NCI-H748 treated with DMSO at 0.1 percent for 48 hours (cell line): ENCODE measurements around the gene FBRSL1.

Experiments used
- DNase-seq: peaks from one replicate; lab custom pipeline; 2025; lab: John Stamatoyannopoulos, UW

FBRSL1 gene

GRCh38 chr12:132511516-132512196 lies 21.7 kb downstream of the FBRSL1 start:
- no peak for DNase-seq

GRCh38 chr12:132512197-132513069 lies 22.5 kb downstream of the FBRSL1 start:
- DNase-seq, result no peak

DNA sequence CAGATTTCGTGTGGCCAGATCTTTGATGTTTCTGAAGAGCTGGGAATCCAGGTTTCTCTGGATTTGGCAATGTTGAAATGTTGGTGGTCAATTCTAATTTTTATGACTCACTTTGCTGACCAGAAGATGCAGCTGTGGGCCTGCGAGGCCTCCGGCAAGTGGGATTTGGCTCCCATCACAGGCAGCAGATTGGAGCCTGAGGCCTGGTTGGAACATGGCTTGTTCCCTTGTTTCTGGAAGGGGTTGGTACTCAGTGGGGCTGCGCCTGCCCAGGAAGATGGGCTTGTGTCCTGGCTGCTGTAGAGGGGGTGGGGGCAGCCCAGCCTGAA lies 23.1 kb downstream of the FBRSL1 start:
- no peak for DNase-seq

GRCh38 chr12:132513458-132514135 lies 23.6 kb downstream of the FBRSL1 start:
- DNase-seq, result no peak

DNA sequence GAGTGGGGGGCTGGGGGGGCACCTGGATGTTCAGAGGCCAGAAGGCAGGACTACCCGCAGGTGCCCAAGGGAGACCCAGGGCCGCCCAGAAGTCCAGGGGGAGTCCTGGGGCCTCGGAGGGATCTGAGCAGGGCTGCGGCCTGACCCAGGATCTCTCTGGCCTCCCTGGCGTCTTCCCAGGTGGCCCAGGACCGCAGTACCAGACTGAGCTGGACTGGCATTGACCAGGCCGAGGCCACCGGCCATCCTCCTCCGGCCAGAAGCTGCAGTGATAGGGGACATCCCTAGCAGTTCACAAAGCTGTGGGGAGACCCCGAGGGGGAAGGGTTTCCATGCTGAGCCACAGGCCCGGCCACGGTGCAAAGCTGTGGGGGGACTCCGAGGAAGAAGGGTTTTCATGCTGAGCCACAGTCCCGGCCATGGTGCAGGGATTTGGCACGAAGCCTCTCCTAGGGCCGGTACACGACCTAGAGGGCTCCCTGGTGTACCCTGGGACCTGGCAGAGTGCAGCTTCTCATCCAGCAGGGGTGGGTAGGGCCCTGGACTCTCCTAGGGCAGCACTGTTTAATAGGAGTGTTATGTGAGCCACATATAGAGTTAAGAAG lies 24.4 kb downstream of the FBRSL1 start:
- no peak for DNase-seq

GRCh38 chr12:132514838-132515237 lies 24.9 kb downstream of the FBRSL1 start:
- no peak for DNase-seq

GRCh38 chr12:132516095-132517012 lies 26.4 kb downstream of the FBRSL1 start:
- no peak for DNase-seq

GRCh38 chr12:132517013-132517739 lies 27.2 kb downstream of the FBRSL1 start:
- no peak for DNase-seq

DNA sequence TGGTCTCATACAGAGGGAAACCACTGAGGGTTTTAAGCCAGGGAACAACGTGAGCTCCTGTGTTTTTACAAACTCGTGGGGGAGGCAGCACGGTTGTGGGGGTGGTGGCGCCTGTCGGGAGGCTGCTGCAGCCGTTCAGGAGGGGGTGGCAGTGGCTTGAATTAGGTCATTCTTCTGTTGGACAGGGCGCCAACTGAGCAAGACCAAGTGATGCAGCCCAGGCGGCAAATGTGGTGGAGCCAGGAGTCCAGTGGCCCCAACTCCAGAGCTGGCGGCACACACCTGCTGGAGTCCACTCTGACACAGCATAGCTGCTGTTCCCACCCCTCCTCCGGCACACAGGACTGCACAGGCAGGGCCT lies 27.8 kb downstream of the FBRSL1 start:
- DNase-seq, result no peak

DNA sequence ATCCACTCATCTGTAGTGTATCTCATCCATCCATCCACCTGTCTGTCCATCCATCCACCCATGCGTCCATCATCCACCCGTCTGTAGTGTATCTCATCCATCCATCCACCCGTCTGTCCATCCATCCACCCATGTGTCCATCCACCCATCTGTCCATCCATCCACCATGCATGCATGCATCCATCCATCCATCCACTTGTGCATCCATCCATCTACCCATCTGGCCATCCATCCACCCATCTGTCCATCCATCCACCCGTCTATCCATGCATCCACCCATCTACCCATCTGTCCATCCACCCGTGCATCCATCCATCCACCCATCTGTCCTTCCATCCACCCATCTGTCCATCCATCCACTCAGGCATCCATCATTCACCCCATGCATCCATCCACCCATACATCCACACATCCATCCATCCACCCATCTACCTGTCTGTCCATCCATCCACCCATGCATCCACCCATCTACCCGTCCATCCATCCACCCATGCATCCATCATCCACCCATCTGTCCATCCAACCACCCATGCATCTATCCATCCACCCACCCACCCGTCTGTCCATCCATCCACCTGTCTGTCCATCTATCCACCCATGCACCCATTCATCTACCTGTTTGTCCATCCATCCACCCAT lies 28.5 kb downstream of the FBRSL1 start:
- no peak for DNase-seq

- DNase-seq, result no peak
These were observed 30.7 kb downstream of the FBRSL1 start for GRCh38 chr12:132520421-132521199.

DNA sequence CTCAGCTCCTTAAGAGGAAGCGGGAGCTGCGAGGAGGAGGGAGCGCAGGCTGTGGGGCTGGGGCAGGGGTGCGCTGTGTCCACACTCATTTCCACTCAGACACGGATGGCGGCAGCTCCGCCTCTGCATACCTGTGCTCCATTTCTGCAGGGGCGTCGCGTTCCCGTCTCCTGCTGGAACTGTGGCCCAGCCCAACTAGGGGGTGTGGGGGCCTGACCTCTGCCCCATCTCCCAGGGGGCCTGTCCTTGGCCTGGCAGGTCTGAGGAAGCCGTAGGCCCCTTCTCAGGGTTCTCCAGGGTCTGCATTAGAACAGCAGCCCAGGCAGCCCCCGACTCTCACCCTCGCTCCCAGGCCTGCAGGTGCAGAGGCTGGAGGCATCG lies 31.2 kb downstream of the FBRSL1 start:
- no peak for DNase-seq

- no peak for DNase-seq
These were observed 31.9 kb downstream of the FBRSL1 start for GRCh38 chr12:132521712-132522292.

DNA sequence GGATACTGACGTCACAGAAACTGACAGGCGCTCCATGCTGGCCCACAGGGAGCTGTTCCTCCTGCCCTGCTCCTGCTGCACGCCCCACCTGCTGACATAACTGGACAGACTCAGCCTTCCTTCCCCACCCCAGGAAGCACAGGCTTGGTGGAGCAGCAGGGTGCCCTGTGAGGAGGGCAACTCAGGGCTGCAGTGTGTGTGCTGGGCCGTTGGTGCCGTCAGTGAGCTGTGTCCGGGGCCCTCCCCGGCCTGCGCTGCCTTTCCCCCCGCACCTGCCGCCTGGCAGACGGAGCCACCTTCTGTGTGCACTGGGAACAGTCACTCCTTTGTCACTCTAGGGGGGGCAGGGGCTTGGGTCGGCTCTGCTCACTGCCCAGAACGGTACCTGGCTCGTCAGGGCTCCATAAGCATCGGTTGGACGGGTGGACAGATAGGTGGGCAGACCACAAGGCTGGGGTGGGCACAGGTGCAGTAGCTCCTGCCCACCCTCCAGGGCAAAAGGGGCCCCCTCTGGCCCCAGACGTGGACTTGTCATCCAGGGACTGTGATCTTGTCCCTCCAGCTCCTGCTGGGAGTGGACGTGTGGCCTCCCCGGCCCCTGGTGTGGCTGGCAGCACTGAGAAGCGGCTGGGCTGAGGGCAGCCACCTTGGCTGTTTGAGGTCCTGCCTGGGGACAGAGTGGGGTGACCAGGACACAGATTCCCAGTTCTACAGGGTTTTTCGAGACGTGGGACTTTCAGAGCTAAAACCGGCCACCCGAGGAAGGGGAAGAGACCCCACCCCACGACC lies 32.8 kb downstream of the FBRSL1 start:
- DNase-seq, result no peak

- DNase-seq, result no peak
These were observed 33.8 kb downstream of the FBRSL1 start for GRCh38 chr12:132523576-132524331.

DNA sequence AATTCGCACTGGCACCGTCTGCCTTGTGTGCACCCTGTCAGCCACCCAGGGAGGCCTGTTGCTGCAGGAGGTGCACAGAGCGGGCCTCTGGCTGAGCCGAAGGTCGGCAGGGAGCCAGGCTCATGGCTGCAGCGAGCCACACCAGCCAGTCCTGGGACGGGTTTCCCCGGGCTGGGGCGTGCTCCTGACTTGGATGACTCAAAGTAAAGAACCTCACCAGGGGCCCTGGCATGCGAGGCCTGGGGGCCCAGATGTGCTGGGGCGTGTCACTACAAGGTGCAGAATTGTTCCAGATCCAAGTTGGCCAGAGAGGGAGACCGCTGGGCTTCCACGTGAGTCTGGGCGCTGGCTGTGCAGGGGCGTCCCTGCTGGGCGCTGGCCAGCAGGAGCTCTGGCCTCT lies 34.5 kb downstream of the FBRSL1 start:
- no peak for DNase-seq

DNA sequence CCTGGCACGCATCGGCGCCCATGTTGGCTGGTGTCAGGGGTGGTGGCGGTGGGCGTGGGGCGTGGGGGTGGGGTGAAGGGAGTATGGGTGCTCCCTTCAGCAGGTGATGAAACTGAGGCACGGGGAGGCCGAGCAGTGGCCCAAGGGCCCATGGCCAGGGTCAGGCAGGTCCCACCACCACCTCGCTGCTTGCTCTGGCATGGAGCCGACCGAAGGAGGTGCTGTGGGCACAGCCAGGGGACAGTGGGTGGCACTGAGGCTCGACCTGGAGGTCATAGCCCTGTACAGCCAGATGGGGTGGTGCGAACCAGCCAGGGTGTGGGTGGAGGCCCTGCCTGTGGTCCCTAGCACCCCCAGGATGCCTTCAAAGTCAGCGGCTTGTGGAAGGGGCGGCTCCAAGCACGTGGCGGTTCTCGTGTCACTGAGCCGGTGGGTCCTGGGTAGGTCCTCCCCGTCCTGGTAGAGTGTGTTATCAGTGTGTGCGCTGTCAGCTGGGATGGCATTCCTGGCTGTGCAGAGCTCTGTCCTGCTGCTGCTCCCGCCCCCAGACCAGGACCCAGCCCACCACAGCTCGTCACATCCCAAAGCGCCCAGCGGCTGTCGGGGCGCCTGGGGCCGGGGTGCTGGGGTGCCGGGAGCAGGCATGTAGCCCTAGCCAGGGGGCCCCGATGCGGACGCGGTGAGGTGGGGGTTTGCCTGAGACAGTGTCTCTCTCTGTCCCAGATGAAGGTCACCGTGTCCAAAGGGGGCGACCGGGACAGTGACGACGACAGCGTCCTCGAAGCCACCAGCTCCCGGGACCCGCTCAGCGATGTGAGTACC lies 35.3 kb downstream of the FBRSL1 start:
- DNase-seq, result no peak
